ENCODE results near the gene TMEM131L. TPM values are rescaled to one million over a fixed set of nuclear protein-coding genes. Genes with fewer than 3 reads are reported as not detected.
"Not testable (repeated sequence)": the region's sequence is repeated elsewhere in the genome, so short reads cannot be mapped to it uniquely, and the experiment has no call there.

TMEM131L gene
- total RNA-seq, 2 experiments from 2014 or later: 28.3 to 30.9 TPM

DNA sequence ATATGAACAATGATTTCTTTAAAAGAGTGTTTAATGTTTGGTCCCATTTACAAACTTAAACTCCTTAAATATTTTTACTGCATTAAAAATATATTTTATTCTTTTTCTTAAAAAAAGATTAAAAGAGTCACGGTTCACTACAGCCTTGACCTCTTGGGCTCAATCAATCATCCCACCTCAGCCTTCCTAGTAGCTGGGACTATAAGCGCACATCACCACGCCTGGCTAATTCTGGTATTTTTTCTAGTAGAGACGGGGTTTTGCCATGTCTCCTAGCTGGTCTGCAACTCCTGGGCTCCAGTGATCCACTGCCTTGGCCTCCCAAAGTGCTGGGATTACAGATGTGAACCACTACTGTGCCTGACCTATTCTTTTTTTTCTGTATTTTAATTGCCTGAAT, 113.2 kb downstream of the TMEM131L start:
- ChIA-PET CTCF (interaction anchor here (0.6 kb wide), 1 partner anchor 233 kb away, joined by 3 read pairs; no protein-coding TSS in a partner anchor), POLR2A (no interaction called here)

DNA sequence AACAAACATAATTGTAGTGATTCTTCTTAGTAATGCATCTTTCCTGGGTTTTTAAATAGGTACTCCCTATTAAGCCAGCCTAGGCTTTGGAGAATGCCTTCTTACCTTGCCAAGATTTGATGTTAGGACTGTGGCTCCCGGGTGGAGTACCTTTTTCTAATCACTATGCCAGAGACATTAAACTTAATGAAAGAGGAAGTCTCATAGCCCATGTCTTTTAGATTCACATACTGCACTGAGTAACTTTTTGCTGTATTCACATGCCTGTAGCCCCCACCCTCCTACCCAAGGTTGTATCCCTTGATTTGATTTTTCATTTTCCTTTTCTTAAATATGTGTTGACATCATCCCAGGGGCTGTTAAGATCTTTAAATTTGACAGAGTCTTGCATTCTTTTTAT, 113.7 kb downstream of the TMEM131L start:
- POLR2A ChIA-PET: no interaction called here
- CTCF ChIA-PET: no interaction called here

DNA sequence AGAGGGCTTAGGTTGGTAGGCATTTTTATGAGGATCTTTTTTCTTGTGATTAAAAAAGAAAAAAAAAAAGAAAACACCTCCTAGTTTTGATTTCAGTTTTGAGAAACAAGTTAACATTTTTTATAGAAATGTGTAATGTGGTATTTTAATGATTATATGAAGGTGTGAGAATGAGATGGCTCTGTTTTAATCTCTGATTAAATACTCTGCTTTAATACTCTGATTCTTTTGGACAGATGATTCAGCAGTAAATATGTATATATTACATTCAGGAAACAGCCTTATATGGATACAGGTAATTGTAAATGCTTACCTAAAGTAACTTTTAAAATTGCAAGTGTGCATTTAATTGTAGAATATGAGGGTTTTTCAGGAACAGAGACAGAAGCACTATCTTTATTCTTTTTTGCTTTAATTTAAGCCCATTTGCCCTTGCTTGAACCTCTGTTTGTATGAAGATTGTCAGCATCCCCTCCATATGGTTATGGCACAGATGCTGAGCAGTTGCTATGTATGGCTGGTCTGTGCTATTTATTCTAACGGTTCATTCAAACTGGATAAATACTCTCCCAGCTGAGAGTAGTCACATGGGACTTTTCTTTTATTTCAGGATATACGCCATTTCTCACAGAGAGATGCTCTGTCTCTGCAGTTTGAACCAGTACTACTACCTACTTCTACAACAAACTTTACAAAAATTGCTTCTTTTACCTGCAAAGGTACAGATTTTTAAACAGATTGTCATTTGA, 117.0 kb downstream of the TMEM131L start:
- ChIA-PET CTCF (interaction anchor here (1.2 kb wide), 1 partner anchor 150 kb away, joined by 3 read pairs; no protein-coding TSS in a partner anchor), POLR2A (no interaction called here)

DNA sequence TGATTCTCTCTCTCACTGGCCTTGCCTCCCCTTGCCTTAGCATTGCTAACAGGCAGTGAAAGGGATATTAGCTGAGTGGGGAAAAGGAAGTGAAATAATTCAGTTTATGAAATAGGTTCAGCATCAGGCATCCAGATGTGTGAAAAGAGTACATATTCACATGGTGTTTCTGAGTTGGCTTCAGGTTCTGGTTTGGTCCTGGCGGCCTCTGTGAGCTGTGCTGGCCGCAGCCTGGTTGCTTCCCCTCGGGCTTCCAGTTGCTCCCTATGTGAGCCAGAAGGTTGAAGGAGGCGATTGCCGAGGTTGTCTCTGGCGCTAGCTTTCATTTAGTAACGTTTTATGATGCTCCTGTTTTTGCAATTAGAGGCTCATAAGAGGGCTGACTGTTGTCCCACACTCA, 118.9 kb downstream of the TMEM131L start:
- POLR2A ChIA-PET: no interaction called here
- CTCF ChIA-PET: no interaction called here

DNA sequence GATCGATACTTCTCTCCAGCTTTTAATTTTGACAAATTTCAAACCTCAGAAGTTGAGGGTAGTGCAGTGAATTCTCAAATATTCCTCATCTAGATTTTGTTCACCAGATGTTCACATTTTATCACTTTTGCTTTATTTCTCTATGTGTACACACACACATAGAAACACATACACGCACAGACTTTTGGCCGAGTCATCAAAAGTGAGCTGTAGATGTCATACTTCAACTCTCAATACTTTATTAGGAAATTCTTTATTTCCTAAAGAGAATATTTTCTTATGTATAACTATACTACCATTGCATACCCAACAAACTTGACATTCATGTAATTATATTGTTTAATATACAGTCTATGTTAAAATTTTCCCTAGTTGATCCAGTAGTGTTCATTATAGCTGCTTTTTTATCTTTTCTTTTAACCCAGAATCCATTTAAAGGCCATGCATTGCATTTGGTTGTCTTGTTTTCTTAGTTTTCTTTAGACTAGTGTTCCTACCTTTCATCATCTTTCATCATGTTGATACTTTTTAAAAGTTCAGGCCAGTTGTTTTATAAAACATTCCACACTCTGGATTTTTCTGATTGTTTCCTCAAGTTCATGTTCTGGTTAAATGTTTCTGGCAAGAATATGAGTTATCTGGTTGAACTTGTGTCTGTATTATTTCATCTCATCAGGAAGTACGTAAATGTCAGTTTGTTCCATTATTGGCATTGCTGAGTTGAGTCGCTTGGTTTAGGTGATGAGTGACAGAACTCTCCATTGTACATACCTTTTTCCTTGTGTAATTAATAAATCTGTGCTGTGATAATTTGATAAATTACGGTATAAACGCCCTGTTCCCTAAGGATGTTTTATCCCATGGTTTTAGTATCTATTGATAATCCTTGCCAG, 123.8 kb downstream of the TMEM131L start:
- ChIA-PET CTCF (interaction anchor here (0.5 kb wide), 1 partner anchor 1008 kb away, joined by 3 read pairs; no protein-coding TSS in a partner anchor), POLR2A (no interaction called here)

DNA sequence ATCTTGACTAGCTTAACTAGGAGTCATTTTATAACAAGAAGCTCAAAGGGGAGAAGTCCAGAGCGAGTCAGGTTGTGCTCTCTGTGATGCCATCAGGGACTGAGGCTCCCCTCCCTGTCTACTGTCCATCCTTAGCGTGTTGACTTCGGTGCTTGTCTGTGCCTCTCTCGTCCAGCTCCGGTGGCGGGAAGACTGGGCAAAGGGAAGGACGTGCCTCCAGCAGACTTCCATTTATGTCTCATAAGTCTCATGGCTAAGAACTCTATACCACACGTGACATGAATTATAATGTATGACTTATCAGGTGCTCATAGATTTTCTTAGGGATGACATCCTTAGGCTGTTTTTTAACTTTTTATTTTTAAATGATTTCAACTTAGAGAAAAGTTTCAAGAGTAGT, 125.3 kb downstream of the TMEM131L start:
- ChIA-PET CTCF (no interaction called here), POLR2A (no interaction called here)

DNA sequence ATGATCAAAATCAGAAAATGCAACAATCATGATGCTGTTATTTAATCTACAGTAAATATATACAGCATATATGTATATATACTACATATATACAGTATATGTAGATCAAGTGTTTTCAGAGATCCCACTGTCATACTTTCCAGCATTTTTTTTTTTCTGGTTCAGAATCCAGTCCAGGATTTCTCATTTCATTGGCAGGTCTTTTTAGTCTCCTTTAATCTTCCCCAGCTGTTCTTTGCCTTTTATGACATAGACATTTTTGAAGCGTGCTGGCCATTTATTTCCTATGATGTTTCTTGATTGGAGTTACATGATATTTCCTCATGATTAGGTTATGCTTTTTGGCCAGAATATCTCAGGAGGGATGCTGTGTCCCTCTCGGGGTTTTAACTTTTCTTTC, 125.9 kb downstream of the TMEM131L start:
- ChIA-PET POLR2A (no interaction called here), CTCF (no interaction called here)

DNA sequence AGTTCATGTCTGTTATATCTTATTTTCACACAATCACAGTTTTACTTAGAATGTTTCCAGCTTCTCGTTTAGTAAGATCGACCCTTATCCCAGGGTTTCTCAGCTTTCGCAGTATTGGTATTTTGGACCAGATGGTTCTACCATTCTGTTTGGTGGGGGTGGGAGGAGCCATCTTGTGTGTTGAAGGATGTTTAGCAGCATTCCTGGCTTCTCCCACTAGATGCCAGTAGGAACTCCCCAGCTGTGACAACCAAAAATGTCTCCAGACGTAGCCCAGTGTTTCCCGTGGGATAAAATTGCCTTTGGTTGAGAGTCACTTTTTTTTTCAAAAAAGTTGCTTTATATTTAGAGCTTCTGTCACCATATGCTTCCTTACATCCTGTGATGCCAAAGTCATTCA, 127.0 kb downstream of the TMEM131L start:
- ChIA-PET CTCF (no interaction called here), POLR2A (no interaction called here)

DNA sequence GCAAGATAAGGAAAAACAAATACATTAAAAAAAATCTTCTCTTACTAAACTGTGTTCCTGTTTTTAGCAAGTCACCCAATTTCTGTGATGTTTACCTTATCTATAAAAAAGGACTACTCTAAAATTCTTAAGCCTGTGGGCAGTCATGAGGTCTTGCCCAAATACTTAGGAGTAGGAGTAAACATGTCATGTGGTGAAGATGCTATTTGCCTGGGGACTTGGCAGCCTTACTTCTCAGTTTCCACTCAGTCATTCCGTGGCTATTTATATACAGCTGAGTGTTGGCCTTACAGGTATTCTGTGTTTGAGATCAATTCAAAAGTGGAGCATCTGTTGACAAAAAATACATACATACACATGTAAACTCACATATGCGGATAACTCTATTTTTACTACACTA, 128.1 kb downstream of the TMEM131L start:
- CTCF ChIA-PET: no interaction called here
- POLR2A ChIA-PET: no interaction called here

DNA sequence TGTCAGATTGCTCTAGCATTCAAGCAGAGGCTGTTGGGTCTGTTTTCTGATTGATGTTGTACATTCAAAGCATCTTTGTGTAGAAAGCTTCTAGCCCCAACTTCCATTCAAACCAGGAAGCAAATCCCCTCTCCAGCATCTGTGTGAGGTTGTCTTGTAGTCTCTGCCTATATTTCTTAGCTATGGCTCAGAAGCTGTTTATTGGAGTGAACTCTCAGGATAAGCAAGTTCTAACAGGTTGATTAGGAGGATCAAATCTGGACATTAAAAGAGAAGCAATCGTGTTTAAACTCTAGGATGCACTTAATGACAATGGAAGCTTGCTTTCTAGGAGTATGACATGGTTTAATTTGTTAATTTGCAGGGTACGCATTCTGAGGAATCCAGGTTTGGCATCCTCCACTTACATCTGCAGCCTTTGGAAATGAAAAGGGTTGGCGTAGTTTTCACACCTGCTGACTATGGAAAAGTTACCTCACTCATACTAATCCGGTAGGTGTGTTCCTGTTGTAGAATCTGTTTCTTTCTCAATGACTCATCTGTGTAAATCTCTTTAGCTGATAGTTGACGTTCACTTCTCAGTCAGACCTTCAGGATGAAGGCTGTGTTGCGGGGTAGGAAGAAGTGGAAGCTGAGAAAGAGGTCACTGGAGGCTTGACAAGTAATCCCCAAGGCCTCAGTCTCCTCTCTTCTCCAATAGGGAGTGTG, 129.9 kb downstream of the TMEM131L start:
- ChIA-PET CTCF (no interaction called here), POLR2A (no interaction called here)

DNA sequence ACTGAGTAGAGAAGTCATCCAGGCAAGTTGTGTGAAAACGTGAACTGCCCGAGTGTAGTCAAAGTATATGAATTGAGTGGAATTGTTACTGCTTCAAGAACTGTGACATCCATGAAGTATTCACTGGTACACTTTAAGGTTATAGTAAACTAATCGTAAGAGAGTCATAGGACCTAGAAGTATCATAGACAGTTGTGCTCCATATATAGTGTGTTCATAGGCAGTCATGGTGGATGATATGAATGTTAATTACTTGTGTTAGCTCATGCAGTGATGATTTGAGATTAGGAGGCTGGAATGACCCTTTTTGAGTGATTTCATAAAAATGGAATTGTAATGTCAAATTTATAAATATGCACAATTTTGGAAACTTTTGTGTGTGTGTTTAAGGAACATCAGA, 136.6 kb downstream of the TMEM131L start:
- POLR2A ChIA-PET: no interaction called here
- CTCF ChIA-PET: no interaction called here

DNA sequence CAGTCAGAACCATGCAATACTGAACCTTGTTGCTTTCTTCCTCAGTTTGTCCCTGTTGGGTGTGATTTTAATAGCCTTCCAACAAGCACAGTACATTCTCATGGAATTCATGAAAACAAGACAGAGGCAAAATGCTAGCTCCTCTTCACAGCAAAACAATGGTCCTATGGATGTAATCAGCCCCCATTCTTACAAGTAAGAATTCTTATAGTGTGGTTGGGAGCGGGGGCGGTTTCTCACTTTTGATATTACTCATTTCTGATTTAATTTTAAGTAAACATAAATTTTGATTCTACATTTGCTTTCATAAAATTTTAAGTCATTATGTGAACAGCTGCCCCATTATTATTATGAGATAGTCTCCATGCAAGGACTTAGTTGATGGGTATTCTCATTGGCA, 137.1 kb downstream of the TMEM131L start:
- POLR2A ChIA-PET: no interaction called here
- CTCF ChIA-PET: no interaction called here

DNA sequence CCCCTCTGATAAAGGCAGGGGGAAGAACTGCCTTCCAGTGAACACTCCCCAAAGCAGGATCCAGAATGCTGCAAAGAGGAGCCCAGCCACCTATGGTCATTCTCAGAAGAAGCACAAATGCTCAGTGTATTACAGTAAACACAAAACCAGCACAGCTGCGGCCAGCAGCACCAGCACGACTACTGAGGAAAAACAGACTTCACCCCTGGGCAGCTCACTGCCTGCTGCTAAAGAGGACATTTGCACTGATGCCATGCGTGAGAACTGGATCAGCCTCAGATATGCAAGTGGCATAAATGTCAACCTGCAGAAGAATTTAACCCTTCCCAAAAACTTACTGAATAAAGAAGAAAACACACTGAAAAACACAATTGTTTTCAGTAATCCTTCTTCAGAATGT, 137.7 kb downstream of the TMEM131L start:
- ChIA-PET POLR2A (no interaction called here), CTCF (no interaction called here)

DNA sequence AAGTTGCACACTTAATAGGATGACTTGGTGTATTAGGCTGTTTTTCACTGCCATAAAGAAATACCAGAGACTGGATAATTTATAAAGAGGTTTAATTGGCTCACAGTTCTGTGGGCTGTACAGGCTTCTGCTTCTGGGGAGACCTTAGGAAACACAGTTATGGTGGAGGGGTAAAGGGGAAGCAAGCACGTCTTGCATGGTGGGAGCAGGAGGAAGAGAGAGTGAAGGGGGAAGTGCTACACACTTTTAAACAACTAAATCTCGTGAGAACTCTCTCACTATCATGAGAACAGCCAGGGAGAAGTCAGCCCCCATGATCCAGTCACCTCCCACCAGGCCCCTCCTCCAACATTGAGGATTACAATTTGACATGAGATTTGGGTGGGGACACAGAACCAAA, 142.9 kb downstream of the TMEM131L start:
- CTCF ChIA-PET, POLR2A ChIA-PET: not testable (repeated sequence)

DNA sequence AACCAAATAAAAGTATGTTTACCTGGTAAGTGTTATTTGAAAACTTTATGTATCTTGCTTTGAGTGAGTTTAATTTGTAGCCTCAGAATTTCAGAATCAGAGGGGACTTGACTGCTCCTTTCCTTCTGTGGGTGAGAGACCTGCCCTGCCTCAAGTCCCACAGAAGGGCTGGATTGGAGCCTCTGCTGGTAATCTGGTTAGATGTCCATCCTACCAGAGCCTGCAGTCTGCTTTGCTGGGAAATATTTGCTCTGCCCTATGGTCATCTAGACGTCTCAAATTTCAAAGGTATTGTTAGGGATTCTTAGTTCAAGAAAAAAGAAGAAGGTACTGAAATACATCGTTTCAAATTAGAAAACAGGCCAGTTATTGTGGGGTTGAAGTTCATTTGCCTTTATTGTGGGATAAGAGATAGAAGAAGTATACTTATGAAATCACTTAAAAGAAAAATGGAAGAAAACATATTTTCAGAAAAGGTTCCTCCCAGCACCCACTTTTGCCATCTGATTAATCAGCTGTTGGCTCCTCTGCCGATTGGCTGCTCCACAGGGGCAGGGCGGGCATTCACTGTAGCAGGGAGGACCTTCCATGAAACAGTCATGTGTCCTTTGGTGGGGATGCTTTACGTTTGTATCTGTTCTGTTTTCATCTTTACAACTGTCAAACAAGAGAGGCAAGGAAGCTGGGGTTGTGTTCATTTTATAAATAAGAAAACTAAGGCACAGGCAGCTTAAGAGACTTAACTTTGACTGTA, 144.6 kb downstream of the TMEM131L start:
- CTCF ChIA-PET: no interaction called here

DNA sequence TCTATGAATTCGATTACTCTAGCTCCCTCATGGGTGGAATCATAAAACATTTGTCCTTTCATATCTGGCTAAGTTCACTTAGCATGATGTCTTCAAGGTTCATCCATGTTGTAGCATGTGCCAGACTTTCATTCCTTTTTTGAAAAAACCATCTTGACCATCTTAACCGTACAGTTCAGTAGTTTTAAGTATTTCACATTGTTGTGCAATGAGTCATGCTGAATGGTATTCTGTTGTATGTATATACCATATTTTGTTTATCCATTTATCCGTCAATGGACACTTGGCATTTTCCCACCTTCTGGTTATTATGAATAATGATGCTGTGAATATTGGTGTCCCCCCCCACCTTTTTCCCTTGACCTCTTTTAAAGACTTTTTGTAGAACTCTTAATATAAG, 145.5 kb downstream of the TMEM131L start:
- CTCF ChIA-PET: no interaction called here
- POLR2A ChIA-PET: no interaction called here

More for the DNA sequence above, 144.6 kb downstream of the TMEM131L start:
- POLR2A ChIA-PET: no interaction called here

DNA sequence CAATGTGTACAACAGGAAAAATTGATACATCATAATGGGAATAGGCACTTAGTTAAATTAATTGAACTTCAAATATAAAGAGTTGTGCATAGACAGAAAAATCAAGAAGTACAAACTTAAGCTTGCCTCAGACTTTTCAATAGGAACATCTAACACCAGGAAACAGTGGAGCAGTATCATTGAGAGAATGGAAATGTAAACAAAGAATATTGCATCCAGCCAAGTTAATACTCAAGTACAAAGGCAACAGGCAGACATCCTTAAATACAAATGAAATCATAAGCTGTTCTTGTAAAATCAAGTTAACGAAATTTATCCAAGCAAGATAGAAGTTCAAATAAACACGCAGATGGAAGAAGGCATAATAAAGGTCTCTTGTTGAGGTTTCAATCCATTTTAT, 146.7 kb downstream of the TMEM131L start:
- ChIA-PET POLR2A (no interaction called here), CTCF (no interaction called here)

DNA sequence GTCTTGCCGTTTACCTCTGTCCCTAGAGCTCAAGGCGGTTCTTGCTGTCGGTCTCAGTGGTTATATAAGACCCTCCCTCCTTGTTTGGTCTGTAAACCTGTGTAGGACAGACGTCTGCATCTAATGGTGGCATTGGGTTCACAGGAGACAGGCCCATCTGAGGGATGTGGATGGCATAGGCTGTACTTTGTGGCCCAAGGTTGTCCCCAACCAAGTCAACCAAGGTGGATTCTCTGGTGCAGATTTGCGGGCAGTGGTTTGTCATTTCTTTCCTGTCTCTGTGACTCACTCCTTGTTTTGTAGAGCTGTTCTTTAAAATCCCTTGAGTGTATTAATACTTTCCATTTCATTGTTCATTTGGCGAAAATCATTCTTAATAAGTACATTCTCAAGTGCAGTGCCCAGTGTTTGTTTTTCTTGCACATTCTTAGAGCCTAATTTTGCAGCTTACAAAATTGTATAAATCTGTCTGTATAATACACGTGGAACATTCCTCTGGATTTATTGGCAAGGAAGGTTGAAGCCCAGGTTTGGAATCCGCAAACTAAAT, 149.9 kb downstream of the TMEM131L start:
- CTCF ChIA-PET: interaction anchor here (0.9 to 1.5 kb wide), 3 partner anchors 19 to 489 kb away, joined by 3 to 4 read pairs (median 4); no protein-coding TSS in a partner anchor
- POLR2A ChIA-PET: no interaction called here

DNA sequence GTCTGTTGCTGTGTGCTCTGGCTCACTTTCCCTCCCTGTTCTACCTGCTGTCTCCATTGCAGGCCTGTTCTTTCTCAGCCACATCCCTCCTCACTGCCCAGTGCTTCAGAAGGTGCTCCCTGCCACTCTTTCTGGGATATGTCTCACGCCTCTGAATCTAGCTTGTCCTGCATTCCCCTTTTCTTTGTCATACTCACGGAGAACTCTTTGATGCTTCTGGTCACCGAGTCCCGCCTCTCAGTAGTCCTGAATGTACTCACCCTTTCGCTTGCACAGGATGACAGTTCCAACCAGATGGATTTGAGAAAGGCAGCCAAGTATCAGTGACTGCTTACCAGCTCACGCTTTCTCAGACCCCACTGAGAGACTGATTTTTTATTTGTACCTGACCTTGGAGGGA, 152.7 kb downstream of the TMEM131L start:
- POLR2A ChIA-PET: no interaction called here
- CTCF ChIA-PET: no interaction called here

DNA sequence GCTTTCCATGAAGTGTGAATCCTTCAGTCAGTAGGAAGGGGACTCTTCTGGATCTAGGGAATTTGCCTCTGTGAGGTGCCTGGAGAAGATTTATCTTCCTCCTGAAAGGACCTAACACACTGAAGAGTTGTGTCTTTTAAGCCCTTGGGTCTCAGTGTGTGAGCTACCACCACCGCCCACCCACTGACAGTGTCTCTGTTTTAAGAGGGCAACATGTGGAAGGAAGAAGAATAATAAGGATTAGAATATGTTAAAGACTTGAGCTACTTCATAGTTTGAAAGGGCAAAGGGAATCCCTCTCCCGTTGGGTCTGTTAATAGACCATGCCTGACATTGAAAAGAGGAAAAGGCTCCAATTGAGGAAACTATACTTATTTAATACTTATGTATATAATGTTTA, 153.7 kb downstream of the TMEM131L start:
- ChIA-PET POLR2A (no interaction called here), CTCF (interaction anchor here (1.2 kb wide), 1 partner anchor 276 kb away, joined by 3 read pairs; the partner anchor contains the start of gene MND1)

Data from activated CD8-positive, alpha-beta memory T cell treated with anti-CD3 and anti-CD28 coated beads for 36 hours (primary cell).